Neural crest cell (in vitro differentiated cells): ENCODE measurements around the gene TMEM196. TPM values are rescaled to one million over a fixed set of nuclear protein-coding genes. Genes with fewer than 3 reads are reported as not detected.

Experiments used
- DNase-seq: peaks from one replicate; pipeline ENCODE4 v3.0.0; 2021; ENCODE audit warnings: low read depth, mixed read lengths, low spot score
- H3K27ac Mint-ChIP-seq: one replicate; pipeline ENCODE4 v1.8.0; 2021; ENCODE audit warnings: mild to moderate bottlenecking, mixed read lengths; ENCODE audit not compliant: unreplicated experiment
- H3K27me3 Mint-ChIP-seq: 2 replicates; pipeline ENCODE4 v1.8.0; 2021; ENCODE audit warnings: low read depth, mild to moderate bottlenecking, mixed read lengths
- H3K36me3 Mint-ChIP-seq: 2 replicates; pipeline ENCODE4 v1.8.0; 2021; ENCODE audit warnings: low read depth, mild to moderate bottlenecking, mixed read lengths
- H3K4me1 Mint-ChIP-seq: 2 replicates; pipeline ENCODE4 v1.8.0; 2021; ENCODE audit warnings: mixed read lengths
- H3K4me3 Mint-ChIP-seq: one replicate; pipeline ENCODE4 v1.8.0; 2021; ENCODE audit warnings: mild to moderate bottlenecking, mixed read lengths
- H3K9me3 Mint-ChIP-seq: 2 replicates; pipeline ENCODE4 v1.8.0; 2021; ENCODE audit warnings: mixed read lengths
- CTCF ChIP-seq: fragments of 200-600 bp; sonication (generic); conservative IDR thresholded peaks from 2 replicates; pipeline ENCODE4 v1.5.0; 2021; ENCODE audit warnings: antibody characterized with exemption, mild to moderate bottlenecking
- total RNA-seq: library from RNA; stranded (reverse); gene quantifications from 2 replicates; pipeline ENCODE4 v1.2.1, GENCODE V29; 2021

TMEM196 gene
- total RNA-seq, 1 donor from 2014 or later = 0.65 TPM

- peak; percentile 95 for DNase-seq
- H3K27me3 Mint-ChIP-seq = peaks cover 15% of the 10 kb centered on the region
- H3K4me3 Mint-ChIP-seq = peak within 1 kb of the TSS; percentile 98
- no peaks in the 10 kb centered on the region for H3K9me3 Mint-ChIP-seq
- TF ChIP-seq CTCF = peak; percentile 88
- H3K4me1 Mint-ChIP-seq = peaks cover 36% of the 10 kb centered on the region
- peak within 1 kb of the TSS; percentile 98 for H3K27ac Mint-ChIP-seq
- no peaks in the 10 kb centered on the region for H3K36me3 Mint-ChIP-seq
Measured at GRCh38 chr7:19708397-19709248, 64.8 kb downstream of the TMEM196 start, which contains the start of gene POLR1F. Gene POLR1F, minus strand, starts transcription at chr7:19709037. Its CDS starts 21 bp downstream, at chr7:19709016.

GRCh38 chr7:19707240-19707639, 66.2 kb downstream of the TMEM196 start:
- Mint-ChIP-seq H3K27me3 (peaks cover 15% of the 10 kb centered on the region), H3K4me3 (peak overlapping the region; percentile 98), H3K4me1 (peaks cover 36% of the 10 kb centered on the region), H3K27ac (no peak overlapping the region), H3K9me3 (no peaks in the 10 kb centered on the region), H3K36me3 (peaks cover 9% of the 10 kb centered on the region)
- DNase-seq = no peak
- TF ChIP-seq CTCF = no peak

GRCh38 chr7:19705663-19706062, 67.8 kb downstream of the TMEM196 start:
- peak overlapping the region; percentile 56 for H3K4me3 Mint-ChIP-seq
- peaks cover 3% of the 10 kb centered on the region for H3K27me3 Mint-ChIP-seq
- no peak for TF ChIP-seq CTCF
- peaks cover 36% of the 10 kb centered on the region for H3K4me1 Mint-ChIP-seq
- H3K36me3 Mint-ChIP-seq = peaks cover 18% of the 10 kb centered on the region
- no peak for DNase-seq
- H3K9me3 Mint-ChIP-seq = no peaks in the 10 kb centered on the region
- H3K27ac Mint-ChIP-seq = no peak overlapping the region

GRCh38 chr7:19701471-19701870, 71.9 kb downstream of the TMEM196 start:
- no peak overlapping the region for H3K4me3 Mint-ChIP-seq
- peaks cover 31% of the 10 kb centered on the region for H3K36me3 Mint-ChIP-seq
- no peaks in the 10 kb centered on the region for H3K27me3 Mint-ChIP-seq
- no peak overlapping the region for H3K27ac Mint-ChIP-seq
- no peak for DNase-seq
- no peaks in the 10 kb centered on the region for H3K9me3 Mint-ChIP-seq
- H3K4me1 Mint-ChIP-seq = peaks cover 16% of the 10 kb centered on the region
- TF ChIP-seq CTCF = no peak

GRCh38 chr7:19700936-19701335, 72.5 kb downstream of the TMEM196 start:
- no peak for DNase-seq
- Mint-ChIP-seq H3K4me1 (peaks cover 11% of the 10 kb centered on the region), H3K27me3 (no peaks in the 10 kb centered on the region), H3K4me3 (no peak overlapping the region), H3K9me3 (no peaks in the 10 kb centered on the region), H3K36me3 (peaks cover 31% of the 10 kb centered on the region), H3K27ac (no peak overlapping the region)
- TF ChIP-seq CTCF = no peak
